Measurements from ENCODE around the gene GABPB2. TPM values are rescaled to one million over a fixed set of nuclear protein-coding genes. Genes with fewer than 3 reads are reported as not detected.

GABPB2 gene
- total and polyA plus RNA-seq, 2 experiments from 2014 or later: 1.1 to 2.6 TPM

DNA sequence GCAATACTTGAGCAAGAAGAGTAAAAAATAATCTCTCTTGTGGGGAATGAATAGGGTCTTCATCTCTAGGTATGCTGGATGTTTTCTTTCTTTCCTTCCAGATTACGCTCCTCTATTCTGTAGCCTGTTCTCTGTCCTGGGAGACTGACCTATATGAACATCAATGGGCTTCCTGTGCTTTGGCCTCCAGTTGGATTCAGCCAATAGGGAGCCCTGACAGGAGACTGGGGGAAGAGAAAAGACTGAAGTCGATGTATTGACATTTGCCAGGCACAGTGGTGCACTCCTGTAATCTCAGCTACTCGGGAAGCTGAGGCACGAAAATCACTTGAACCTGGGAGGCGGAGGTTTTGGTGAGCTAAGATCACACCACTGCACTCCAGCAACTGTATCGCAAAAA, 58.2 kb downstream of the GABPB2 start (continued):
- TF ChIP-seq, protein P1, sequence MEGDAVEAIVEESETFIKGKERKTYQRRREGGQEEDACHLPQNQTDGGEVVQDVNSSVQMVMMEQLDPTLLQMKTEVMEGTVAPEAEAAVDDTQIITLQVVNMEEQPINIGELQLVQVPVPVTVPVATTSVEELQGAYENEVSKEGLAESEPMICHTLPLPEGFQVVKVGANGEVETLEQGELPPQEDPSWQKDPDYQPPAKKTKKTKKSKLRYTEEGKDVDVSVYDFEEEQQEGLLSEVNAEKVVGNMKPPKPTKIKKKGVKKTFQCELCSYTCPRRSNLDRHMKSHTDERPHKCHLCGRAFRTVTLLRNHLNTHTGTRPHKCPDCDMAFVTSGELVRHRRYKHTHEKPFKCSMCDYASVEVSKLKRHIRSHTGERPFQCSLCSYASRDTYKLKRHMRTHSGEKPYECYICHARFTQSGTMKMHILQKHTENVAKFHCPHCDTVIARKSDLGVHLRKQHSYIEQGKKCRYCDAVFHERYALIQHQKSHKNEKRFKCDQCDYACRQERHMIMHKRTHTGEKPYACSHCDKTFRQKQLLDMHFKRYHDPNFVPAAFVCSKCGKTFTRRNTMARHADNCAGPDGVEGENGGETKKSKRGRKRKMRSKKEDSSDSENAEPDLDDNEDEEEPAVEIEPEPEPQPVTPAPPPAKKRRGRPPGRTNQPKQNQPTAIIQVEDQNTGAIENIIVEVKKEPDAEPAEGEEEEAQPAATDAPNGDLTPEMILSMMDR (conservative IDR thresholded peaks at IDR 0.05; ENCODE audit: low read depth in 2 of 2): no peak
- TF ChIP-seq EZH2phosphoT487 (IDR thresholded peaks at IDR 0.05; ENCODE audit: unreplicated experiment): no peak

DNA sequence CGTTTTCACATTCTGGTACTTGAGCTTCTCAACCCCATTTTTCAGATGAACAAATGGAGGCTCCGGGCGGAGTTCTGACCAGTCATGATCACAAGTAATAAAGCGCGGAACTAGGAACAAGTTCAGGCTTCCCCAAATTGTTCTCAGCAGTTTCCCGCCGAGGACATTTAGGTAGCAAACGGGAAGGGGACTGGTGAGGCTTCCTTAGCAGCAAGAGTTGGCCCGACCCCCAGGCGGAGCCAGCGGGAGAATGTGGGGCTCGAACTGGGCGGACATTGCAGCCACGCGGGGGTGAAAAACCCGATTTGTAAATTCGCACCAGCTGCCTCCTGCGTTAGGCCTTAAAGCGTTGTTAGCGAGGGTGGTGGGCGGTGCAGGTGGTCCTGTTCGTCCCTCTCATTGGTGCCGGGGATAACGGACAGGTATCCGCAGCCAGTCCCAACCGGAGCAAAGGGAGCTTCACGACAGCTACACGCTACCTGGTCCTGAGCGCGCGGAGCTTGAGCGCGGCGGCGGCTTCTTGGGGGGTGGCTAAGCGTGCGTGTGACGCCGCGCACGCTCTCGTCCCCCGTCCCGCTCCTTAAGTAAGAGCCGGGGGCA, 60.5 kb downstream of the GABPB2 start:
- Mint-ChIP-seq H3K4me1 (peaks cover 18% of the 10 kb centered on the region), H3K4me3 (peak overlapping the region; percentile 80), H3K36me3 (ENCODE audit: low read depth) (peaks cover 17% of the 10 kb centered on the region; the same call in 2 of the 3 replicates), H3K27ac (peak overlapping the region; percentile 95), H3K9me3 (no peaks in the 10 kb centered on the region), H3K27me3 (ENCODE audit: insufficient read depth, low read depth, poor library complexity) (peaks cover 38% of the 10 kb centered on the region)
- TF ChIP-seq EZH2 (IDR thresholded peaks at IDR 0.05; ENCODE audit: low read depth, unreplicated experiment) (no peak), POLR2AphosphoS5 (IDR thresholded peaks at IDR 0.05; ENCODE audit: low read depth) (peak; percentile 79), CREB1 (CRISPR knock-in tag; IDR thresholded peaks at IDR 0.05; ENCODE audit: low read depth) (peak; percentile 76), EZH2phosphoT487 (IDR thresholded peaks at IDR 0.05; ENCODE audit: unreplicated experiment) (no peak), STAT1 (IDR thresholded peaks at IDR 0.05; ENCODE audit: unreplicated experiment) (no peak)
- TF ChIP-seq, protein P2, sequence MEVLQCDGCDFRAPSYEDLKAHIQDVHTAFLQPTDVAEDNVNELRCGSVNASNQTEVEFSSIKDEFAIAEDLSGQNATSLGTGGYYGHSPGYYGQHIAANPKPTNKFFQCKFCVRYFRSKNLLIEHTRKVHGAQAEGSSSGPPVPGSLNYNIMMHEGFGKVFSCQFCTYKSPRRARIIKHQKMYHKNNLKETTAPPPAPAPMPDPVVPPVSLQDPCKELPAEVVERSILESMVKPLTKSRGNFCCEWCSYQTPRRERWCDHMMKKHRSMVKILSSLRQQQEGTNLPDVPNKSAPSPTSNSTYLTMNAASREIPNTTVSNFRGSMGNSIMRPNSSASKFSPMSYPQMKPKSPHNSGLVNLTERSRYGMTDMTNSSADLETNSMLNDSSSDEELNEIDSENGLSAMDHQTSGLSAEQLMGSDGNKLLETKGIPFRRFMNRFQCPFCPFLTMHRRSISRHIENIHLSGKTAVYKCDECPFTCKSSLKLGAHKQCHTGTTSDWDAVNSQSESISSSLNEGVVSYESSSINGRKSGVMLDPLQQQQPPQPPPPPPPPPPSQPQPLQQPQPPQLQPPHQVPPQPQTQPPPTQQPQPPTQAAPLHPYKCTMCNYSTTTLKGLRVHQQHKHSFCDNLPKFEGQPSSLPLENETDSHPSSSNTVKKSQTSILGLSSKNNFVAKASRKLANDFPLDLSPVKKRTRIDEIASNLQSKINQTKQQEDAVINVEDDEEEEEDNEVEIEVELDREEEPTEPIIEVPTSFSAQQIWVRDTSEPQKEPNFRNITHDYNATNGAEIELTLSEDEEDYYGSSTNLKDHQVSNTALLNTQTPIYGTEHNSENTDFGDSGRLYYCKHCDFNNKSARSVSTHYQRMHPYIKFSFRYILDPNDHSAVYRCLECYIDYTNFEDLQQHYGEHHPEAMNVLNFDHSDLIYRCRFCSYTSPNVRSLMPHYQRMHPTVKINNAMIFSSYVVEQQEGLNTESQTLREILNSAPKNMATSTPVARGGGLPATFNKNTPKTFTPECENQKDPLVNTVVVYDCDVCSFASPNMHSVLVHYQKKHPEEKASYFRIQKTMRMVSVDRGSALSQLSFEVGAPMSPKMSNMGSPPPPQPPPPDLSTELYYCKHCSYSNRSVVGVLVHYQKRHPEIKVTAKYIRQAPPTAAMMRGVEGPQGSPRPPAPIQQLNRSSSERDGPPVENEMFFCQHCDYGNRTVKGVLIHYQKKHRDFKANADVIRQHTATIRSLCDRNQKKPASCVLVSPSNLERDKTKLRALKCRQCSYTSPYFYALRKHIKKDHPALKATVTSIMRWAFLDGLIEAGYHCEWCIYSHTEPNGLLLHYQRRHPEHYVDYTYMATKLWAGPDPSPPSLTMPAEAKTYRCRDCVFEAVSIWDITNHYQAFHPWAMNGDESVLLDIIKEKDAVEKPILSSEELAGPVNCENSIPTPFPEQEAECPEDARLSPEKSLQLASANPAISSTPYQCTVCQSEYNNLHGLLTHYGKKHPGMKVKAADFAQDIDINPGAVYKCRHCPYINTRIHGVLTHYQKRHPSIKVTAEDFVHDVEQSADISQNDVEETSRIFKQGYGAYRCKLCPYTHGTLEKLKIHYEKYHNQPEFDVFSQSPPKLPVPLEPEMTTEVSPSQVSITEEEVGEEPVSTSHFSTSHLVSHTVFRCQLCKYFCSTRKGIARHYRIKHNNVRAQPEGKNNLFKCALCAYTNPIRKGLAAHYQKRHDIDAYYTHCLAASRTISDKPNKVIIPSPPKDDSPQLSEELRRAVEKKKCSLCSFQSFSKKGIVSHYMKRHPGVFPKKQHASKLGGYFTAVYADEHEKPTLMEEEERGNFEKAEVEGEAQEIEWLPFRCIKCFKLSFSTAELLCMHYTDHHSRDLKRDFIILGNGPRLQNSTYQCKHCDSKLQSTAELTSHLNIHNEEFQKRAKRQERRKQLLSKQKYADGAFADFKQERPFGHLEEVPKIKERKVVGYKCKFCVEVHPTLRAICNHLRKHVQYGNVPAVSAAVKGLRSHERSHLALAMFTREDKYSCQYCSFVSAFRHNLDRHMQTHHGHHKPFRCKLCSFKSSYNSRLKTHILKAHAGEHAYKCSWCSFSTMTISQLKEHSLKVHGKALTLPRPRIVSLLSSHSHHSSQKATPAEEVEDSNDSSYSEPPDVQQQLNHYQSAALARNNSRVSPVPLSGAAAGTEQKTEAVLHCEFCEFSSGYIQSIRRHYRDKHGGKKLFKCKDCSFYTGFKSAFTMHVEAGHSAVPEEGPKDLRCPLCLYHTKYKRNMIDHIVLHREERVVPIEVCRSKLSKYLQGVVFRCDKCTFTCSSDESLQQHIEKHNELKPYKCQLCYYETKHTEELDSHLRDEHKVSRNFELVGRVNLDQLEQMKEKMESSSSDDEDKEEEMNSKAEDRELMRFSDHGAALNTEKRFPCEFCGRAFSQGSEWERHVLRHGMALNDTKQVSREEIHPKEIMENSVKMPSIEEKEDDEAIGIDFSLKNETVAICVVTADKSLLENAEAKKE (CRISPR knock-in tag; IDR thresholded peaks at IDR 0.05): no peak
- TF ChIP-seq, protein P1 (conservative IDR thresholded peaks at IDR 0.05; ENCODE audit: low read depth in 2 of 2): no peak
- DNase-seq (ENCODE audit: low spot score): peak; percentile 99
- no peaks in the 10 kb centered on the region for H3K9me2 ChIP-seq (ENCODE audit: insufficient read depth)
- ATAC-seq: peak; percentile 89
- peak overlapping the region; percentile 100 for H3K4me2 ChIP-seq
- H4K20me1 ChIP-seq (replicated peaks; ENCODE audit: insufficient read depth): no peaks in the 10 kb centered on the region; the same call in 1 of the 2 replicates
- peaks cover 4% of the 10 kb centered on the region; the same call in 1 of the 2 replicates for H3F3A ChIP-seq (replicated peaks; ENCODE audit: low read depth)
- no peaks in the 10 kb centered on the region for H3K79me2 ChIP-seq (replicated peaks; ENCODE audit: insufficient read depth)
- H3K27ac ChIP-seq (ENCODE audit: low read depth): no peak overlapping the region
- H2AFZ ChIP-seq: 0 out of 2 replicates have a peak overlapping the region, but pooled peaks have one; percentile 5
- no peaks in the 10 kb centered on the region for H3K36me3 ChIP-seq (ENCODE audit: insufficient read depth)
- H3K4me3 ChIP-seq: peak overlapping the region; percentile 88
- H3K4me1 ChIP-seq (ENCODE audit: insufficient read depth): peaks cover 15% of the 10 kb centered on the region; the same call in 1 of the 2 replicates
- H3K27me3 ChIP-seq (ENCODE audit: insufficient read depth): peaks cover 38% of the 10 kb centered on the region

Measured in GM23338 (cell line).